Heart left ventricle (tissue), 16 donors: ENCODE measurements around the gene NCF2. TPM values are rescaled to one million over a fixed set of nuclear protein-coding genes. Genes with fewer than 3 reads are reported as not detected.
A peak's percentile ranks its signal among the peaks of the same experiment; 100 is the strongest.

Experiments used
- ATAC-seq, 4 donors: fragments of 200-7000 bp; cut with Tn5 transposase; one replicate each; pipeline ENCODE4 v1.9.1; 2020 to 2022; ENCODE audit warnings: moderate library complexity in 4 of 4, mild to moderate bottlenecking in 3 of 4, moderate number of reproducible peaks in 1 of 4
- DNase-seq, 5 donors: peaks; one replicate each; pipeline ENCODE4 v3.0.0-alpha.2; 2020
- H3K27ac ChIP-seq, 12 donors: fragments of 200-600 bp; sonication (generic) in 4 of 12; one replicate each; pipeline versions ENCODE4 v1.5.0 to v1.8.0; 2016 to 2022; ENCODE audit warnings: mild to moderate bottlenecking in 2 of 12
- H3K27me3 ChIP-seq, 9 donors: fragments of 200-600 bp; sonication (generic) in 2 of 9; one replicate each; pipeline versions ENCODE4 v1.5.1 to v1.8.0; 2016 to 2022; ENCODE audit warnings: mild to moderate bottlenecking in 3 of 9
- H3K36me3 ChIP-seq, 9 donors: fragments of 200-600 bp; sonication (generic) in 2 of 9; one replicate each; pipeline versions ENCODE4 v1.5.0 to v1.8.0; 2018 to 2022; ENCODE audit warnings: mild to moderate bottlenecking in 2 of 9
- H3K4me1 ChIP-seq, 12 donors: fragments of 200-600 bp; sonication (generic) in 4 of 12; one replicate each; pipeline versions ENCODE4 v1.5.0 to v1.8.0; 2016 to 2022; ENCODE audit warnings: mild to moderate bottlenecking in 3 of 12
- H3K4me3 ChIP-seq, 12 donors: fragments of 200-600 bp; sonication (generic) in 4 of 12; one replicate each; pipeline versions ENCODE4 v1.5.0 to v1.8.0; 2017 to 2022; ENCODE audit warnings: mild to moderate bottlenecking in 9 of 12, moderate library complexity in 4 of 12
- H3K9me3 ChIP-seq, 12 donors: fragments of 200-600 bp; sonication (generic) in 4 of 12; one replicate each; pipeline versions ENCODE4 v1.5.0 to v1.8.0; 2016 to 2022; ENCODE audit warnings: mild to moderate bottlenecking in 1 of 12
- POLR2A ChIP-seq, 2 donors: fragments of 450-650 bp; IDR thresholded peaks; one replicate each; pipeline ENCODE4 v1.6.1; 2017; ENCODE audit warnings: antibody characterized with exemption in 2 of 2, mild to moderate bottlenecking in 2 of 2, moderate library complexity in 2 of 2
- WGBS, 4 donors: extraction: QIAGEN DNeasy Blood & Tissue Kit in 2 of 4; methylation state at CpG; one replicate each; pipeline versions ENCODE4 v1.1.5 to v1.1.7; 2013 to 2018; 5-methylcytosine and 5-hydroxymethylcytosine counted together
- intact Hi-C, 10 donors: fragments of 100-400 bp; cut with DNase I; formaldehyde crosslinking; loops; one replicate each; pipeline versions ENCODE4 v1.11.1 to v1.14.2; 2022
- polyA plus RNA-seq, 2 donors: library from polyadenylated mRNA; stranded (reverse); fragments of 200-250 nt; gene quantifications; one replicate each; pipeline ENCODE4 v1.2.3, GENCODE V29; 2013
- total RNA-seq, 9 donors: library from RNA; depleted of rRNA in 2 of 9; stranded (reverse); fragments of >200 nt in 2 of 9; fragmentation: NEBNext Ultra II Directional in 3 of 9; extraction: Animal tissue kit (Norgen Biotek cat#: 25700) in 3 of 9; gene quantifications; one replicate each; pipeline versions ENCODE4 v1.1.0 to v1.2.4, GENCODE V29; 2016 to 2023
- TF ChIP-seq, protein P1 (sequence below), 12 donors: fragments of 200-600 bp; sonication (generic) in 4 of 12; IDR thresholded peaks; one replicate each; pipeline versions ENCODE4 v1.5.0 to v1.8.0; 2018 to 2022; ENCODE audit warnings: antibody characterized with exemption in 12 of 12, mild to moderate bottlenecking in 5 of 12
- donor health status: ischemic (EF 13 %, LVEDD 7.1; RV severe dilation, severe dysfunction).
- donor health status: healthy with polysubstance abuse.
- donor health status: DM: no; HTN: yes; CAD: no.
- donor health status: DM: no; HTN: no; CAD: no.
- donor health status: ischemic (EF 25% LVEDD 6.9; RV normal size, moderate dysfunction).
- donor health status: ischemic (EF 25% LVEDD 5.7; RV mildly dilated, moderate dysfunction).
- donor health status: healthy.
- donor health status: DM: yes; HTN: yes; CAD: no.
- donor health status: ischemic (EF 35%, LVEDD 5.7; RV mildly dilated, moderate dysfunction).
- donor health status: nonischemic (EF 11% LVEDD 7.7; RV severe dilation, severe dysfunction).
- donor health status: DM: yes; HTN: yes; CAD: no.
- donor health status: PGD.
- donor health status: ischemic (EF 29% LVEDD 5.4; RV normal size, mild dysfunction).
- donor health status: nonischemic (EF 23%, LVEDD 6.1; RV moderate dilation, normal function).

The NCF2 gene
- total and polyA plus RNA-seq, 11 donors, result 1.3 to 51.2 (median 4.8) TPM

DNA sequence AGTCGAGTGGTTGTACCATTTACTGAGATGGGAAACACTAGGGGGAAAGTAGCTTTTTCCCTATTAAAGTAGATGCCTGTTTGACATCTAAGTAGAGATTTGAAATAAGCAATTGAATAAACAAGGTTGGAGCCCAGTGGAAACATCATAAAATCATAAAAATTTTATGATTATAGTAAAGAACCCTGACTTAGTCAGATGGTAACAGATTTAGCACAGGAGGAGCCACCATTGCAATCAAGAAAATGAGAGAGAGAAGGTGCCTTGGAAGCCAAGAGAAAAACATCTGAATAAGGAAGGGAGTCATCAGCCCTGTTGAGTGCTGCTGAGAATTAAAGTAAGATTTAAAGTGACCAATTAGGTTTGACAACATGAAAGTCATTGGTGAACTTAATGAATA lies 68.2 kb downstream of the NCF2 start:
- TF ChIP-seq, protein P1, sequence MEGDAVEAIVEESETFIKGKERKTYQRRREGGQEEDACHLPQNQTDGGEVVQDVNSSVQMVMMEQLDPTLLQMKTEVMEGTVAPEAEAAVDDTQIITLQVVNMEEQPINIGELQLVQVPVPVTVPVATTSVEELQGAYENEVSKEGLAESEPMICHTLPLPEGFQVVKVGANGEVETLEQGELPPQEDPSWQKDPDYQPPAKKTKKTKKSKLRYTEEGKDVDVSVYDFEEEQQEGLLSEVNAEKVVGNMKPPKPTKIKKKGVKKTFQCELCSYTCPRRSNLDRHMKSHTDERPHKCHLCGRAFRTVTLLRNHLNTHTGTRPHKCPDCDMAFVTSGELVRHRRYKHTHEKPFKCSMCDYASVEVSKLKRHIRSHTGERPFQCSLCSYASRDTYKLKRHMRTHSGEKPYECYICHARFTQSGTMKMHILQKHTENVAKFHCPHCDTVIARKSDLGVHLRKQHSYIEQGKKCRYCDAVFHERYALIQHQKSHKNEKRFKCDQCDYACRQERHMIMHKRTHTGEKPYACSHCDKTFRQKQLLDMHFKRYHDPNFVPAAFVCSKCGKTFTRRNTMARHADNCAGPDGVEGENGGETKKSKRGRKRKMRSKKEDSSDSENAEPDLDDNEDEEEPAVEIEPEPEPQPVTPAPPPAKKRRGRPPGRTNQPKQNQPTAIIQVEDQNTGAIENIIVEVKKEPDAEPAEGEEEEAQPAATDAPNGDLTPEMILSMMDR (IDR thresholded peaks at IDR 0.05), result no peak
- no peak for TF ChIP-seq POLR2A (IDR thresholded peaks at IDR 0.05)
- Histone ChIP-seq H3K4me3 (no peak overlapping the region), H3K27ac (no peak overlapping the region), H3K4me1 (peaks cover 0 to 19% (median 1%) of the 10 kb centered on the region in 12 donors), H3K36me3 (peaks cover 0 to 94% (median 64%) of the 10 kb centered on the region in 9 donors), H3K9me3 (no peaks in the 10 kb centered on the region), H3K27me3 (no peaks in the 10 kb centered on the region)
- DNase-seq, result no peak
- WGBS, 4 donors, result 90 to 98% (median 97%) methylated on average over 1 of the region's 1 CpG
- no peak for ATAC-seq
- intact Hi-C loops, result no loop called here

DNA sequence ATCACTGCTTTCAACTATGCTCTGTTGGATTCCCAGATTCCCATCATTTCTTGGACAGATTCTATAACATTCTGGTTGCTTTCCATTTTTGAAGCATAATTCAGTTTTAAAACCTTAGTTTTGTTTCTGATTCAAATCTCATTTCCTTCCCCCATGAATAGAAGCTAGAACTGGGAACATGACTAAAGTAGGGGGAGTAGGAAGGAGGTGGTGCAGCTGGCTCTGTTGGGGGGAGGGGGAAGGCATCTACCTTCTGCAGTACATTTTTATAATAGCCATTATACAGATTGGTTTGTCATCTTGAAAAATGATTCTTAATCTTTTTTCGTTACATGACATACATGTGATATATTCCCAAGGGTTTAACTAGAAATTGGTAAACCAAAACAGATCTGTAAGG lies 69.9 kb downstream of the NCF2 start:
- Histone ChIP-seq H3K27me3 (no peaks in the 10 kb centered on the region), H3K4me3 (no peak overlapping the region), H3K9me3 (no peaks in the 10 kb centered on the region), H3K36me3 (peaks cover 0 to 93% (median 65%) of the 10 kb centered on the region in 9 donors), H3K4me1 (peaks cover 0 to 27% (median 1%) of the 10 kb centered on the region in 12 donors), H3K27ac (peak overlapping the region in 1 of 12 donors; percentile 32)
- no peak for ATAC-seq
- no peak for TF ChIP-seq POLR2A (IDR thresholded peaks at IDR 0.05)
- TF ChIP-seq, protein P1 (IDR thresholded peaks at IDR 0.05), result no peak
- no peak for DNase-seq
- 60 to 71% (median 64%) methylated on average over 1 of the region's 1 CpG for WGBS, 4 donors
- intact Hi-C loops, result no loop called here

DNA sequence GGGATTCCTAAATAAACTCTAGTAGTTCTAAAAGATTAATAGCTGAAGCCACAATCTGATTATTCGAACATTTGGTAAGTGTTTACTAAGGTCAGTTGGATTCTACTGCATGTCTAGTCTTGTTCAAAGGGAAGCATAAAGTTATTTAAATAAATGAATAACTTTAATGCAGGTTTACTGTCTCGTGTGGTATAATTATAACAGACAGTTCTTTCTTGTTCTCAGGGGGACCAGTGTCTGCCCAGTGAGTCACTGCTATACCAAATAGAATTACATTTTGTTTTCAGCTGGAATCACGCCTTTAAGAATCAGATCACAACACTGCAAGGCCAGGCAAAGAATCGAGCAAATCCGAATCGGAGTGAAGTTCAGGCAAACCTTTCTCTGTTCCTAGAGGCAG lies 72.9 kb downstream of the NCF2 start:
- intact Hi-C loops, result no loop called here
- WGBS, 4 donors, result 88 to 92% (median 91%) methylated on average over 6 of the region's 6 CpGs
- Histone ChIP-seq H3K4me3 (no peak overlapping the region), H3K27ac (peak overlapping the region in 1 of 12 donors; percentile 27), H3K27me3 (no peaks in the 10 kb centered on the region), H3K4me1 (peaks cover 0 to 39% (median 4%) of the 10 kb centered on the region in 12 donors), H3K36me3 (peaks cover 0 to 66% (median 54%) of the 10 kb centered on the region in 9 donors), H3K9me3 (no peaks in the 10 kb centered on the region)
- no peak for DNase-seq
- TF ChIP-seq, protein P1 (IDR thresholded peaks at IDR 0.05), result no peak
- no peak for TF ChIP-seq POLR2A (IDR thresholded peaks at IDR 0.05)
- no peak for ATAC-seq

DNA sequence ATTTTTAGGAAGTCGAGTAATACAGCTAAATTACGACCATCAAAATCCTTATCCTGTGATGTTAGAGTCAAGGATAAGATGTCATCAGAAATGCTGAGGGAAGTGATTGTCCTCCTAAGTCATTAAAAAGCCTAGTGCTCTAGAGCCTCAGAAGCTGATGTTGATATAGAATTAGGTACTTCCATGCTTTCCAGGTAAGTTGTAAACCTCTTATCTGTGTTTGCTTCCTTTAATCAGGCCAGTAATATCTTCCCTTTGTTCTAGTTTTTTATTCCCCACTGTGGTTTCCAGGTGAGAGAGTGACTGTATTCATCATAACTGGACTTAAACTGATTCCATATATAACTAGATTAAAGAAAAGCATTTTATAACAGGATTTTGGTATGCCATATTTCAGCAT lies 73.5 kb downstream of the NCF2 start:
- intact Hi-C loops, result no loop called here
- Histone ChIP-seq H3K27me3 (no peaks in the 10 kb centered on the region), H3K27ac (peak overlapping the region in 1 of 12 donors; percentile 27), H3K36me3 (peaks cover 0 to 60% (median 48%) of the 10 kb centered on the region in 9 donors), H3K9me3 (no peaks in the 10 kb centered on the region), H3K4me1 (peaks cover 0 to 39% (median 4%) of the 10 kb centered on the region in 12 donors), H3K4me3 (no peak overlapping the region)
- WGBS, 4 donors, result 89 to 95% (median 90%) methylated on average over 2 of the region's 2 CpGs
- TF ChIP-seq POLR2A (IDR thresholded peaks at IDR 0.05), result no peak
- TF ChIP-seq, protein P1 (IDR thresholded peaks at IDR 0.05), result no peak
- no peak for DNase-seq
- ATAC-seq, result no peak
